HG02884 (cell line): ENCODE measurements around the gene PCA3.
A peak's percentile ranks its signal among the peaks of the same experiment; 100 is the strongest.

Experiments used
- ATAC-seq: cut with Tn5 transposase; IDR thresholded peaks from one replicate; pipeline ENCODE4 v1.9.1; 2021; ENCODE audit warnings: mild to moderate bottlenecking, moderate library complexity; ENCODE audit not compliant: unreplicated experiment

PCA3 gene

DNA sequence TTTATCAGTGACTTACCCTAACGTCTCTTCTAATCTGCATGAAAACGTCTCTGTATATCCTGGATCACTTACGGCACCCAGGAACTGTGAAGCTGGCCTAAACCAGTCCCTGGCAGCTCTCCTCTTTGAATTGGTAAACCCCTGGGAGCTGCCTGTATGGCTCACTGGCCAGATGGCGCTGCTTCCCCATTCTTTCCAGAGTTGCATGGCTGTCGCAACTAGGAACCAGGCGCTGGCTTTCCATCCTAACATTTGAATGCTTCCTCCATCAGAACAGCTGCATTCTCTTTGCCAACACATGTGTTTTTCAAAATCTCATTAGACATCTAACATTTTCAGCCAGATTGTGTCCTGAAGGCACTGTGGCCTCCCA lies 8.0 kb upstream of the PCA3 start:
- ATAC-seq, result peak; percentile 12

DNA sequence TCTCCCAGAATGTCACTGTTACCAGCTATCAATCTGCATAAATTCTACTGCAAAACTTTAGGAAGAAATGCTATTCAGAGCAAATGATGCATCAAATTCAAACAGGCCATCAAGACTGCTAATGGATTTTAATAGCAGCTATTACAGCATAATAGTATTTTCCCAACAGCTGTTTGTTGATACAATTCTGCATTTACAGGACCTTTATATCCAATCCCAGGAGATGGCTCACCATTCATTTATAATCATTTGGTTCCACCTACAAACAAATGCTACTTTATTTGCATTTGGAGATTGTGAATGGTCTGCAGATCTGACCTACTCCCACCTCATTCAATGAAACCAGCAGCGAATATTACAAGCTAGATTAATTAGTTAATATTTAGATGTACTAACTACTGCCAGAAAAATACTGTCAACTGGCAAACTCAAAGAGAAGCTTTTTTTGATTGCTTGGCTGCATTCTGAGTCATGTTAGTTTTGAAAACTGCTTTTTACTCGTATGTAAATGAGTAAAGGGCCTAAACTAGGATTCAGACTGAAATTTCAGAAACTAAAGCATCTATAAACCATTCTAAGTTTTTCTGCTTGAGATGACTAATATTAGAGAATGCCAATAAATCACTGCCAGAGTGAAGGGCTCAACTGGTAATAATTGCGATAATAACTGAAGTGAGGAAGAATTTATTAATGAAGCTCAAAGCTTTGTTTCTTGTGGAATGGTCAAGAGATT lies 7.1 kb upstream of the PCA3 start:
- no peak for ATAC-seq

DNA sequence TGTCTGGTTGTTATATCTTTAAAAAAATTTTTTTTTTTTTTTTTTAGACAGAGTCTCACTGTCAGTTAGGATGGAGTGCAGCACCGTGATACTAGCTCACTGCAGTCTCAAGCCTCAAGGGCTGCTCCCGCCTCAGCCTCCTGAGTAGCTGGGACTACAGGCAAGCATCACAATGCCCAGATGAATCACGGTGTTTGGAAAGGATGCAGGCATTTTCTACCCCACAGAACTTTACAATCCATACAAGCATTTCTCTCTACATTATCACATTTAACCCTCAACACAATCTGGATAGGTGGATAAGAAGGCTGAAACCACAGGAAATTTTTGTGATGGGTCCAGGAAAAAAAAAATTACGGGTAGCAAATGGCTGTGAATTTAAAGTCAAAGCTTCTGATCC lies 5.8 kb upstream of the PCA3 start:
- ATAC-seq, result no peak

GRCh38 chr9:76759732-76760131 lies 4.5 kb upstream of the PCA3 start:
- no peak for ATAC-seq

GRCh38 chr9:76761448-76761847 lies 2.8 kb upstream of the PCA3 start:
- ATAC-seq, result no peak

GRCh38 chr9:76766126-76766525 lies 1.9 kb downstream of the PCA3 start:
- ATAC-seq, result no peak

- ATAC-seq, result no peak
These were observed 8.6 kb downstream of the PCA3 start for GRCh38 chr9:76772686-76773445.

GRCh38 chr9:76784881-76785280 lies 20.6 kb downstream of the PCA3 start:
- ATAC-seq, result no peak

- no peak for ATAC-seq
These were observed 21.3 kb downstream of the PCA3 start for GRCh38 chr9:76785501-76785900.

DNA sequence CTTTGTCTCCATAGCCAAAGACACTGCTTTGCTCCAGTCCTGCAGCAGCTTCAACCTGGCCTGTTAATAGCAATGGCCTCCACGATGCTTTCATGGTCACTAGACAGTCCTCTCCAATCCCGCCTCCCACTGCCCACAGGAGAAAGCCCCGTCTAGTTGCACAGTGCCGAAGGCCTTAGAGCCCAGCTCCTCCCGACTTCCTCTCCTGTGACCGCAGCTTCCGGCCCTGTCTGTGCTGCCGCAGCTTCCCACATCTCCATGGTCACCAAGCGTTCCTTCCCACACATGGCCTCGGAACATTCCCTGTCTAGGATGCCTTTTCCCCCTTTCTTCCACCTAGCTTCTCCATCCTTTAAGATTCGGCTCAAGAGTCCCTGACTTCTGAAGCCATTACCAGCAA lies 23.4 kb downstream of the PCA3 start:
- no peak for ATAC-seq

DNA sequence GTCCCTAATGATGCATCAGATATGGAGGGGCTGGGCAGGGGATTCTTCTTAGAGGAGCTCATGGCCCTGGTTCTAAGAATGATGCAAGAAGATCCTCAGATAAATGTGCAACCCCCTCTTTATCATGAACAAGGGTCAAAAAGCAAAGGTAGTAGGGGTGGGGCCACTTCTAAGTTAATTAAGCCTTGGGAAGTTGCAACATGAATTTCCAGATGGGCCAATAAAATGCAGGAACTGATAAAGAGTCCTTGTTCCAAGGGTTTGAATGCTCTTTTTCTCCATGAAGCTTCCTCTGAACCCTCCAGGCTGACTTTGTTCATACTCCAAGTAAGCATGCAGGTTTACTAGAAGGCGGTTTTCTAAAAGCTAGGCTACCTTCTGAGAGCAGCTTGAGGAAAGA lies 25.6 kb downstream of the PCA3 start:
- ATAC-seq, result no peak

GRCh38 chr9:76793784-76794431 lies 29.7 kb downstream of the PCA3 start:
- no peak for ATAC-seq

- no peak for ATAC-seq
These were observed 32.1 kb downstream of the PCA3 start for GRCh38 chr9:76796296-76796695.

DNA sequence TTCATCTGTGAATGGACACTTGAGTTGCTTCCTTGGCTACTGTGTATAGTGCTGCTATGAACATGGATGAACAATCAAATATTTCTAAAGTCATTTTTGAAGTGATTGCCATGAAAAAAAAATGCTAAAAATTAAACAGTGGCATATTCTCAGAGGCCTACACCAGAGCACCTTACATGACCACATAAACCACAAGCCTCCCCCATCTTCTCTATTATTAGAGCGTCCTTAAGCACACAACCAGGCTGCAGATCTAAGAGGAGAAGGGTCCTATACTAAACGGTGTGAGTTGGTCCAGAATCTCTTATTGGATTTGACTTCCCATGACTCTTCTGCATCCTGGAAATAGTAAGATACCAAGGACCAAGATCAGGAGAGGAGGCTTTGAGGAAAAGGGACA lies 34.3 kb downstream of the PCA3 start:
- no peak for ATAC-seq

- no peak for ATAC-seq
These were observed 35.2 kb downstream of the PCA3 start for GRCh38 chr9:76799473-76799872.

GRCh38 chr9:76800901-76801300 lies 36.7 kb downstream of the PCA3 start:
- no peak for ATAC-seq

DNA sequence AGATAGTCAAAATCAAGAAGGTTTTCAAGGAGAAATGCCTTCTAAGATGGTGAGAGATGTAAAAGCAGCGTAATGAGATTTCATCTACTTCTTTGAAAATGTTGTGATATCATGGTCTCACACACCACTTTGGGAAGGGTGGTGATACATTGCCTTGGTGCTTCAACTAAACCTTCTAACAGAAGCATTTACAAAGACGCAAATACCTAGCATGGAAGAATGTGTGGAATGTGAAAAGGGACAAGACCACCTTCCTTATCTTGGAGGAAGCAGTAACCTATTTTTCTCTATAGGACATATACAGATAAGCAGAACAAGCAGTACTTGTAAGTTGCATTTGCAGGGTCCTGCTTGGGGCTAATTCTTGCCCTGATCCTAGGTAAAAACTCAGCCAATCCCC lies 38.8 kb downstream of the PCA3 start:
- no peak for ATAC-seq

DNA sequence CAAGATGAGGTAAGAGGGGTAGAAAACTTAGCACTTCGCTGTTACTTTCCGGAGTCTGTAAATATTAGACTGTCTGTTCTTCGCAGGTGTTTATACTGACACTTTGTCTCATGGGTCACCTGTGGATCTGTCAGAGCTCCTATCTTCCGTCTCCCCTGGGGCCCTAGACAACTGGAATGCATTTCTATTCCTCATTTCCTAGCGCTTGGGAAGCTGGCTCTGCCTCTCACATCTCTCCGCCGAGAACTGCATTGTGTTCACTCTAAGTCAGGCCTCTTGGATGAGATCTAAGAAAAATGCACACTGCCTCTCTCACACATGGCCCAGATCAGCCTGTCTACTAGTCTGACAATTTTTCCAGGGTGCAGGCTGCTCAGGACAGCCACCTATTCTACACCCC lies 39.5 kb downstream of the PCA3 start:
- ATAC-seq, result no peak

DNA sequence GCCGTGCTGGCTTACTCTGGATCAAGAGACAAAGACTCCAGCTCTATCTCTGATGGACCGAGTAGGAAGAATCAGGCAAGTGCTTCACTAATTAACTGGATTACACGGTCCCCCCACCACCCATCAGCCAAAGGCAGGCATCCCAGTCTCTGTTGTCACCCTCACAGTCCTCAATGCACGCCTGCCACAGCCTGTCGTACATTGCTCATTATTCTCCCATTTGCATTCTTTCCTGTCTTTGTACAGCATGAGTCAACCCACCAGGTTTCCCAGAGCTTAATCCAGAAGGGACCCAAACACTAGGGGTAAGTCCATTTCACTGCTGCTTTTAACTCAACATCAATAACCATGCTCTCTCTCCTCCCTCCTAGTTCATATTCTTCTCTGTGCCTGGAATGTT lies 44.4 kb downstream of the PCA3 start:
- no peak for ATAC-seq

GRCh38 chr9:76810377-76810957 lies 46.2 kb downstream of the PCA3 start:
- peak; percentile 72 for ATAC-seq

DNA sequence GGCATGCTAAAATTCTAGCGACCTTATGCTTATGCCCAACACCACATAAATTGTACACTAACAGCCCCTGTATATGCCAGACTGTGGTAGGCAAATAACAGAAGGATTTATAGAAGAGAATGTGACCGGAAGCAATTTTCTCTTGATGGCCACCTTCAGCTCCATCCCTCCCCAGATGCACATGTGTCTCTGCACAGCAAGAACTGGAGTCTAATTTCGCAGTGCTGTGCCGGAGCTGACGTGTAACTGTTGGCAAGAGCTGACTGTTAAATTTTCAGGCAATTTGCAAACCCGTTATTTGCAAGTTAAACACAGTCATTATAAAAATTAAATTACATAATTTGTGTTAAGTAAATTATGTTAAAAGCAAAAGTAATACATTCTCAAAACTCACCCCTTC lies 48.4 kb downstream of the PCA3 start:
- no peak for ATAC-seq

DNA sequence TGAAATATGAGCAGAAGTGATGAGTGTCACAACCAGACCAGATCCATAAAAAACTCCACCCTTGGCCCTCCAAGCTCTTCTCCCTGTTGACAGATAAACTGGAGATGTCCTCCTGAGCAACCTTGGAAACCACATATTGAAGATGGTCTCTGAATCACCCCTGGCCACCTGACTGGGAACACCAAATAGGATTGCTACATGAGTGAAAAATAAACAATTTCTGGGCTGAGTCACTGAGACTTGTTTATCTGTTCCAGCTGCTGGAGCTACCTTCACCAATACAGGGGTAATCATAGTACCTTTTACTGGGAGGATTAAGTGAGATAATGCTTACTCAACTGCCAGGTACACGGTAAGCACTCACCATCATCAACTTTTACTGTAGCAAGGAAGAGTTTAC lies 53.3 kb downstream of the PCA3 start:
- no peak for ATAC-seq
